K562 (cell line): Measurements from ENCODE around the gene LY6G5B. TPM values are rescaled to one million over a fixed set of nuclear protein-coding genes. Genes with fewer than 3 reads are reported as not detected.

Experiments
- ARID2 ChIP-seq: fragments of 450-650 bp; IDR thresholded peaks from 2 replicates; pipeline ENCODE4 v1.6.1; 2017; ENCODE audit warnings: antibody characterized with exemption, mild to moderate bottlenecking
- ASH1L ChIP-seq: fragments of 450-650 bp; IDR thresholded peaks from 2 replicates; pipeline ENCODE4 v1.6.1; 2018; ENCODE audit warnings: borderline replicate concordance, mild to moderate bottlenecking, low read depth; ENCODE audit not compliant: partially characterized antibody
- CC2D1A ChIP-seq: fragments of 450-650 bp; IDR thresholded peaks from 2 replicates; pipeline ENCODE4 v1.6.1; 2017; ENCODE audit warnings: mild to moderate bottlenecking
- DPF2 ChIP-seq: fragments of 450-650 bp; IDR thresholded peaks from 2 replicates; pipeline ENCODE4 v1.6.1; 2016
- L3MBTL2 ChIP-seq: fragments of 450-650 bp; IDR thresholded peaks from 2 replicates; pipeline ENCODE4 v1.6.1; 2016; ENCODE audit warnings: mild to moderate bottlenecking, moderate library complexity
- MED1 ChIP-seq: sonication (generic); formaldehyde crosslinking; IDR thresholded peaks from 2 replicates; pipeline ENCODE4 v1.8.1; 2023; ENCODE audit warnings: missing genetic modification reagents, borderline replicate concordance
- MTA3 ChIP-seq: fragments of 450-650 bp; formaldehyde crosslinking; IDR thresholded peaks from 2 replicates; pipeline ENCODE4 v1.6.1; 2017; ENCODE audit warnings: mild to moderate bottlenecking, borderline replicate concordance
- NR1H2 ChIP-seq: sonication (generic); formaldehyde crosslinking; IDR thresholded peaks from 2 replicates; pipeline ENCODE4 v1.4.0; 2020; ENCODE audit warnings: mild to moderate bottlenecking, missing genetic modification reagents
- NR4A1 ChIP-seq, 2 experiments: fragments of 250-450 bp in 1 of 2; fragments of 450-650 bp in 1 of 2; sonication (Bioruptor Pico) in 1 of 2; IDR thresholded peaks; 2 replicates each; pipeline versions ENCODE4 v1.4.0 to v1.6.1; 2016 to 2020; ENCODE audit warnings: mild to moderate bottlenecking in 2 of 2, missing compliant biosample characterization in 1 of 2, missing genetic modification characterization in 1 of 2, moderate library complexity in 1 of 2
- PHB ChIP-seq: fragments of 250-450 bp; sonication (Bioruptor Pico); IDR thresholded peaks from 2 replicates; pipeline ENCODE4 v1.5.0; 2021
- PYGO2 ChIP-seq: fragments of 450-650 bp; IDR thresholded peaks from 2 replicates; pipeline ENCODE4 v1.6.1; 2016; ENCODE audit warnings: mild to moderate bottlenecking, missing genetic modification characterization, moderate library complexity, missing compliant biosample characterization
- SMARCC2 ChIP-seq: fragments of 450-650 bp; IDR thresholded peaks from 2 replicates; pipeline ENCODE4 v1.6.1; 2017; ENCODE audit warnings: antibody characterized with exemption, moderate library complexity, mild to moderate bottlenecking, low read depth
- TOE1 ChIP-seq, 2 experiments: fragments of 450-650 bp in 1 of 2; sonication (generic) in 1 of 2; formaldehyde crosslinking in 1 of 2; IDR thresholded peaks; 2 replicates each; pipeline versions ENCODE4 v1.7.1 to v1.8.0; 2016 to 2022; ENCODE audit warnings: borderline replicate concordance in 2 of 2, mild to moderate bottlenecking in 2 of 2, antibody characterized with exemption in 1 of 2, inconsistent platforms in 1 of 2, low read depth in 1 of 2, missing genetic modification reagents in 1 of 2, moderate library complexity in 1 of 2
- ZFPM2 ChIP-seq: fragments of 250-450 bp; sonication (Bioruptor Pico); IDR thresholded peaks from 2 replicates; pipeline ENCODE4 v1.5.1; 2022; ENCODE audit warnings: mild to moderate bottlenecking
- ZNF79 ChIP-seq: fragments of 250-450 bp; sonication (Bioruptor Pico); IDR thresholded peaks from 2 replicates; pipeline ENCODE4 v1.4.0; 2020; ENCODE audit warnings: low read depth, mild to moderate bottlenecking, moderate library complexity
- polyA plus RNA-seq, 8 experiments: library from polyadenylated mRNA; depleted of rRNA in 4 of 8; stranded (reverse) in 5 of 8; unstranded in 3 of 8; fragments of >200 nt; fragmentation: Nextera tagmentation in 2 of 8; fragmentation: Illumina TruSeq in 1 of 8; extraction: Ambion mirVana in 2 of 8; extraction: Trizol in 1 of 8; gene quantifications; 2 replicates each; pipeline versions ENCODE4 v1.2.1 to v1.2.3, GENCODE V29; 2011 to 2014; ENCODE audit warnings: inconsistent platforms in 1 of 8, missing spikeins in 1 of 8
- total RNA-seq, 7 experiments: library from RNA; depleted of rRNA in 6 of 7; stranded (reverse); fragments of >200 nt in 6 of 7; fragmentation: Illumina TruSeq in 2 of 7; extraction: Trizol in 2 of 7; gene quantifications; 2 replicates each; pipeline versions ENCODE4 v1.2.1 to v1.2.3, GENCODE V29; 2011 to 2021; ENCODE audit warnings: low replicate concordance in 1 of 7
- TF ChIP-seq, protein P1 (sequence below): fragments of 450-650 bp; conservative IDR thresholded peaks from 2 replicates; pipeline ENCODE4 v1.6.1; 2016; ENCODE audit warnings: missing genetic modification characterization, low read depth, mild to moderate bottlenecking, missing compliant biosample characterization, moderate library complexity

LY6G5B gene
- total and polyA plus RNA-seq, 9 of the 15 experiments (the other 6 are each of a cell fraction or from before 2014, with no cell fraction given), result 6.0 to 27.0 (median 7.5) TPM

DNA sequence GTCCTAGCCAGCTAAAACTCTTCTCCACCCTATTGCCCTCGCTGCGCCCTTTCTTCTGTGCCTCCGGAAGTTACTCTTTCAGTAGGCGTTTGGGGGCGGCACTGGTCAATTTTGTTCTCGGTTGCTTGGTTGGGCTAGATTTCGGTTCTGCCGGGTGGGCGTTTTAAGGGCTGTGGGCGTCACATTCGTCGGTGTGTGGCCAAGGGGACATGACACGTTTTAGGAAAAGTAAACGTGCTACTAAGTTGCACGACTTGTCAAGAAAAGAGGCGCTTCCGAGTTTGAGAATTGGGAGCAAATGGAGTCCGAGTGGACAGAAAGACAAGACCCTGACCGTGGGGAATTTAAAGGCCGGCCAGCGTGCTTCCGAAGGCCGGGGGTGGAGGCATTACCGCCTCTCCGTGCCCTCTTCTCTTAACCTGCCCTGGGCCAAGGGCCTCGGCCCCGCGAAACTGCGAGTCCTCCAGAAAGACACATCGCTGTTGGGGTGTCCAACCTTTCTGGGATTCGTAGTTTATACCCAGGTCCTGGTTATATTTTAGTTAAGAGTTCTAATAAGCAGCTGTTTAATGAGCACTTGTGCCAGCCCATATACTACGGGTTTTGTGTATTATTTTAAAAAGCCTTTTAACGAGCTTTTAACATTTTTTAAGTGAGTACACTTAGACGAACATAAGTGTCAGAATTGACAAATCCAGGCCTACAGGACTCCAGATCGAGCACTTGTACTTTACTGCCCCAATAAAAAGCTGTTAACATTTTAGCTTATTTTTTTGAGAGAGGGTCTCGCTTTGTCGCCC is 16.7 kb upstream of the LY6G5B start (continued):
- no peak for TF ChIP-seq TOE1 (IDR thresholded peaks at IDR 0.05; ENCODE audit: borderline replicate concordance)
- peak; percentile 93; the same call in 1 of the 2 replicates for TF ChIP-seq TOE1 (CRISPR knock-in tag; IDR thresholded peaks at IDR 0.05; ENCODE audit: borderline replicate concordance, low read depth)
- TF ChIP-seq MTA3, result peak; percentile 54
- peak; percentile 65 for TF ChIP-seq ASH1L
- TF ChIP-seq NR1H2 (CRISPR knock-in tag), result peak; percentile 20; the same call in 1 of the 2 replicates
- TF ChIP-seq MED1 (CRISPR knock-in tag), result no peak
- peak; percentile 70 for TF ChIP-seq SMARCC2
- TF ChIP-seq ZFPM2 (CRISPR knock-in tag), result no peak
- TF ChIP-seq PHB, result peak; percentile 56; the same call in 1 of the 2 replicates
- TF ChIP-seq CC2D1A, result peak; percentile 84
- TF ChIP-seq, protein P1, sequence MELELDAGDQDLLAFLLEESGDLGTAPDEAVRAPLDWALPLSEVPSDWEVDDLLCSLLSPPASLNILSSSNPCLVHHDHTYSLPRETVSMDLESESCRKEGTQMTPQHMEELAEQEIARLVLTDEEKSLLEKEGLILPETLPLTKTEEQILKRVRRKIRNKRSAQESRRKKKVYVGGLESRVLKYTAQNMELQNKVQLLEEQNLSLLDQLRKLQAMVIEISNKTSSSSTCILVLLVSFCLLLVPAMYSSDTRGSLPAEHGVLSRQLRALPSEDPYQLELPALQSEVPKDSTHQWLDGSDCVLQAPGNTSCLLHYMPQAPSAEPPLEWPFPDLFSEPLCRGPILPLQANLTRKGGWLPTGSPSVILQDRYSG (tag), result peak; percentile 91
- TF ChIP-seq DPF2, result peak; percentile 86
- TF ChIP-seq ZNF79, result 0 out of 2 replicates have a peak, but pooled peaks have one; percentile 48
- 0 out of 2 replicates have a peak, but pooled peaks have one; percentile 26 for TF ChIP-seq PYGO2 (tag)
- peak; percentile 54; the same call in 1 of the 2 replicates for TF ChIP-seq ARID2
- TF ChIP-seq NR4A1 (CRISPR knock-in tag; IDR thresholded peaks at IDR 0.05), result peak; percentile 89
- peak; percentile 59; the same call in 1 of the 2 replicates for TF ChIP-seq NR4A1 (tag; IDR thresholded peaks at IDR 0.05)
- peak; percentile 63; the same call in 1 of the 2 replicates for TF ChIP-seq L3MBTL2
